Brain pericyte (primary cell): Measurements from ENCODE around the gene HSPBP1.

Source experiments
- DNase-seq: peaks from one replicate; pipeline ENCODE4 v3.0.0-alpha.2; 2012; ENCODE audit warnings: low read depth, low spot score

The HSPBP1 gene

DNA sequence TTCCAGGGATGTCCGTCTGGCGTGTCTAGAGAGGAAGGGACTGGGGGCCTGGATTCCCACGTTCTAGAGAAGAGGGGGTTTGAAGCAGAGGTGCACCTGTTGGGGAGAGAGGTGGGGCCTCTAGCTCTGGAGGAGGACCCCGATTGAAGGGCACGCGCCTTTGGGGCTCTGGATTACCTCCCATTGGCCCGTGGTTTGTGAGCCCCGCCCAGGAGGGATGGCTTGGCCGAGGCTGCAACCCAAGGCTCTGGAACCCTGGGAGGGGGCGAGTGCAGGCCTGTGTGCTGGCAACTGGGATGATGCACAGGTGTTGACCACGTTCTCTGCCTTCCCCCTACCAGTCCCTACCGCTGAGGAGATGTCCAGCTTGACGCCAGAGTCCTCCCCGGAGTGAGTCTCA lies 25.1 kb upstream of the HSPBP1 start:
- DNase-seq: no peak

DNA sequence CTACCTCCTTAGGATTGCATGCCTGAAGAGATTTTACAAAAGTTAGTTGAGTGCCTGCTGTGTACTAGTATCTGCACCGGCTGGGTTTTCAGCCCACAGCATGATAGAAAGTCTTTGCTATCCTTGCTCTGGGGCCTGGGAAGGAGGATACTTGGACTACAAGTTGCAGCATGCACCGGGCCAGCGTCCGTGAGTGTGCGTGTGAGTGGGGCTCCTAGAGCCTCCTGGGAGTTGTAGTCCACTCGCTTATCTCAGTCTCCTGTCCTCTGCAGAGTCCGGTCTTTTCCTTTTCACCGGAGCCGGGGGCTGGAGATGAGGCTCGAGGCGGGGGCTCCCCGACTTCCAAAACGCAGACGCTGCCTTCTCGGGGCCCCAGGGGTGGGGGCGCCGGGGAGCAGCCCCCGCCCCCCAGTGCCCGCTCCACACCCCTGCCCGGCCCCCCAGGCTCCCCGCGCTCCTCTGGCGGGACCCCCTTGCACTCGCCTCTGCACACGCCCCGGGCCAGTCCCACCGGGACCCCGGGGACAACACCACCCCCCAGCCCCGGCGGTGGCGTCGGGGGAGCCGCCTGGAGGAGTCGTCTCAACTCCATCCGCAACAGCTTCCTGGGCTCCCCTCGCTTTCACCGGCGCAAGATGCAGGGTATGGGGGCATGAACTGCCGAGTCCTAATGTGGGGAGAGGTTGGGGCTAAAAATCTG lies 24.5 kb upstream of the HSPBP1 start:
- DNase-seq: no peak

DNA sequence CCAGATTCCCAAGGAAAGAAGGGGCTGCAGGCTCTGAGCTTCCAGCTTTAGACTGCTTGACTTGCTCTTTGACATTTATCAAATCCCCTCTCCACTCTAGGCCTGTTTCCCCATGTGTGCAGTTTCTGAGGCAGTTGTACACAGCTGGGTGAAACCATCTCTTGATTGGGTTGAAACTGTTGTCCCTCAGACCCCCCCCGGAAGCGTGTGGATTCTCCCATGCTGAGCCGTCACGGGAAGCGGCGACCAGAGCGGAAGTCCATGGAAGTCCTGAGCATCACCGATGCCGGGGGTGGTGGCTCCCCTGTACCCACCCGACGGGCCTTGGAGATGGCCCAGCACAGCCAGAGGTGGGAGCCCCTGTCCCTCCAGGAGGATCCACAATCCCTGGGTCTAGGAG lies 23.6 kb upstream of the HSPBP1 start:
- DNase-seq: no peak

DNA sequence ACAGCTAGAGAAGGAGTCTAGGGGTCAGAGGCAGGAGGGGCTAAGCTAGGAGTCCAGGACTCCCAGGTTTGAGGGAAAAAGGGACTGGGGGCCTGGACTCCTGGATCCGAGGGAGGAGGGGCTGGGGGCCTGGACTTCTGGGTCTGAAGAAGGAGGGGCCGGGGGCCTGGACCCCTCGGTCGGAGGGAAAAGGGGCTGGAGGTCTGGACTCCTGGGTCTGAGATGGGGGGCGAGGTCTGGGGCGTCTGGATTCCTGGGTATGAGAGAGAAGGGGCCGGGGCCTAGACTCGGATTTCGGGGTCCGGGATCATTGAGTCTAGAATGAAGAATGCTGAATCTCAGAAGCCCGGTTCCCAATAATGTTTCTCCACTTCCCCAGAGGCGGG lies 22.4 kb upstream of the HSPBP1 start:
- DNase-seq: no peak

DNA sequence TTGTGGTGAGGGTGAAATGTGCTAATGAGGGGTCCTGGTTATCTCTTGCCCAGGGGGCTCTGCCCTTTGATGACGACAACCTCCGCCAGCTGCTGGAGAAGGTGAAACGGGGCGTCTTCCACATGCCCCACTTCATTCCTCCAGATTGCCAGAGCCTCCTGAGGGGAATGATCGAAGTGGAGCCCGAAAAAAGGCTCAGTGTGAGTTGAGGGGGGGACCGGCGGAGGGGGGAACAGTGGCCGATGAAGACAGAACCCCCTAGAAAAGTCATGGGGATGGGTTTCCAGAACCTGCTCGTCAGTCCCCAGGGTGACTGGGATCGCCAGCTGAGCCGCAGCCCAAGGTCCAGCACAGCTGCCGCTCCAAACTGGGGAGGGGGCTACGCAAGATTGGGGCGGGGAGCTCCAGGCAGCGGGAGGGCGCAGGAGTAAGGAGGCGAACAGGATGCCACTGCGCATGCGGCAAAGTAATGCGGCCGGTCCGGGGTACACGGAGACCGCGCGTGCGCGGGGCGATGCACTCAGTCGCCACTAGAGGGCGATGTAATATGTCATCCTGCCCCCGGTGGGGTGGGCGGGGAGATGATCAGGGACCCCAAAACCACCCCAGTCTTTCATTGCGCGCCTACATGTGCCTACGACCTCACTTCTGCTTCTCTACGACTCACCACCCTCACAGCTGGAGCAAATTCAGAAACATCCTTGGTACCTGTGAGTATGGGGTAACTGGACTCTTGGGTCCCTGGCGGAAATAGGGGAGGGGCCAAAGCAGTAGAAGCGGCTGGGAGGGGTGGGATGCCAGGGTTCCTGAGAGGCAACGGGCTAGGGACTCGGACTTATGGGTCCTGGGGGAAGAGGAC lies 21.8 kb upstream of the HSPBP1 start:
- DNase-seq: peak; percentile 30

DNA sequence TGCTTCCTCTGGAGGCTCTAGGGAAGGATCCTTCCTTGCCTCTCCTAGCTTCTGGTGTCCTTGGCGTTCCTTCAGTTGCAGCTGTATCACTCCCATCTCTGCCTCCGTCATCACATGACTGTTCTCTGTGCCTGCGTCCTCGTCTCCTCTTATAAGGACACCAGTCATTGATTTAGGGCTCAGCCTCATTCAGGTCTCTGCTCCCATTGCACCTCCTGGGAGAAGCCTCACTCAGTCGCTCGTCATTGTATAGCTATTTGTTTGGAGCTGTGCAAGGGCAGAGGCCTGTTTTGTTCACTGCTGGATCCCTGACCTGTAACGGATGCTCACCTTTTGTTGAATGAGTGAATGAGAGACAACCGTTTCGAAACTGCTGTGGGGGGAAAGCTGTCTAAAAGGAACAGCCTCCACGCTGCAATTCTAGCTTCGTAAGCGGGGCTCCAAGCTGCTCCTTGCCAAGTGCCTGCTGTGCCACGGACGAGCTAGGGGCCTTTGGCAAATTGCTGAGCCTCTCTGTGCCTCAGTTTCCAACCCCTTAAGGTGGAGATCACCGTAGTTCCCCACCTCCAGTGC lies 21.1 kb upstream of the HSPBP1 start:
- DNase-seq: no peak

DNA sequence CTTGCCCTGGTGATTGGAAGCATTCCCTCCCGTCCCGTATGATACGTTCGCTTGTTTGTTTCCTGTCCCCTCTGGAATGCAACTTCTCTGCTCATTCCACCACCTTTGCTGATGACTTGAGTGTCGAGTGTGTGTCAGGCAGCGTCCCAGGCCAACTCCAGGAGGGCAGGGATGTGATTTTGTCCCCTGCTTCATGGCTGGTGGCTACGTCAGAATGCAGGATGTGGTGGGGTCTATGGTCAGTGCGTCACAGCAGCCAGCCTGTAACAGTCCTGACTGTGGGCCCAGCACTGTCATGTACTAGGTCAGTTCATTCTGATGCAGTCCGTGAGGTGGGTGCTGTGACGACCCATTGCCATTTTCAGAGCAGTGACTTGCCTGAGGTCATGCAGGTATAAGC lies 20.1 kb upstream of the HSPBP1 start:
- DNase-seq: no peak

DNA sequence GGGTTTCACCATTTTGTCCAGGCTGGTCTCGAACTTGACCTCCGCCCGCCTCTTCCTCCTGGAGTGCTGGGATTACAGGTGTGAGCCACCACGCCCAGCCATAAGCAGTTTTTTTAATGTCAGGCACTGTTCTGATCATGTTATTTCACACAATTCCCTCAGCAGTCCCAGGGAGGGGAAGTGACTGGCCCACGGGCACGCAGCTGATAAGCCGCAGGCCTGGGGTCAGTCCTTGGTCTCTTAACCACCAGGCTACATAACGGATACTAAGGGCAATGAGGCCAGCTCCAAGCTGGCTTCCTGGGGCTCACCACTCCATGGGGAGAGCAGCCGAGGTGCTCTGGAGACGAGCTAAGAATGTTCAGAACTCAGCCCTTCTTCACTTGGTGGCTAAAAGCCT lies 17.4 kb upstream of the HSPBP1 start:
- DNase-seq: no peak

DNA sequence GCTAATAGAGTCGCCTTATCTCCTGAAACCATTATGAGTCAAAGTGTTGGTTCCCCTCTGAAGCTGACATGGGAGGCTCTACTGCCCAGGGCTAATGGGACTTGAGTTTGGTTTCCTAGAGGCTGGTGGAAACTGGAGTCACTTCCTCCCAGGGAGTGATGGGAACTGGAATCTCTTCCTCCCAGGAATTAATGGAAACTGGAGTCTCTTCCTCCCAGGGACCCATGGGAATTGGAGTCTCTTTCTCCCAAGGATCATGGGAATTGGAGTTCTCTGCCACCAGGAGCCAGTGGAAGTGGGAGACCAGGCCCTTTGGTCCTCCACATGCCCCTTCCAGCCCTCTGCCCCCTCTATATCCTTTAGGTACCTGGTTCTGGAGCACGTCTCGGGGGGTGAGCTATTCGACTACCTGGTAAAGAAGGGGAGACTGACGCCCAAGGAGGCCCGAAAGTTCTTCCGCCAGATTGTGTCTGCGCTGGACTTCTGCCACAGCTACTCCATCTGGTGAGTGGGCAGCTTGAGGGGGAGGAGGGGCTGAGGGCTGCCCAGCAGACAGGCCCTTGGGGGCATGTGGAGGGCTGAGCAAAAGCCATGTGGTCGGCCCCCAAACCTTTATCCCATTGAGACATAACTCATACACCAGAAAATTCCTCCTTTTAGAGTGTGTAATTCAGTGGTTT lies 9.3 kb upstream of the HSPBP1 start:
- no peak for DNase-seq

DNA sequence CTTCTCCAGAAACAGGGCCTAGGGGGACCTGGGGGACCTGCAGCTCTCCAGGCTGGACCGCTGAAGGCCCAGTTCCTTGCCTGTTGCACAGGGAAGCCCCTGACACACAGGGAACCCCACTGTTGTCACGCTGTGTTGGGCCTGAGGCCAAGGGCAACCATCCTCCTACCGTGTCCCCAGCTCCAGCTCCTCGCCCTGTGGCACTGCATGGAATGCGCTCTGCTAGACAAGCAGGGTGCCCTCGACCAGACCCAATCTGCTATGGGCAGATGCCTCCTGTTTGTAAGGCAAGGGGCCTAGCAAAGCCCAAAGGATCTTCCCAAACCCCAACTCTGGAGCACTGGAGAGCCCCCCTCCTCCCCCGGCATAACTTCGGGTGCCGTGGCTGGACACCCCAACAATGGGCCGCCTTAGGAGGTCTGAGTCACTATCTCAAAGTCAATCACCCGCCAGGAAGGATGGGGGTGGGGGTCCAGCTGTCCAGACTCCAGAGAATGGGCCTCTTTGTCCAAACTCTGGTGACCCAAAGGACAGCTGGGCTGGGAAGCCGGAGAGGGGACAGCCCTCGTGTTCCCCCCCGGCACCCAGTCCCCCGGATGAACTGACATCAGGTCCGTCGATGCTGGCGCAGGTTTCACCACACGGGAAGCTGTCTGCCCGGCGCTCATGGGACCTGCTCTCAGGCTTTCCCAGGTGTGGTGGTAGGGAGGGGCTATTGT lies 7.6 kb upstream of the HSPBP1 start:
- no peak for DNase-seq

DNA sequence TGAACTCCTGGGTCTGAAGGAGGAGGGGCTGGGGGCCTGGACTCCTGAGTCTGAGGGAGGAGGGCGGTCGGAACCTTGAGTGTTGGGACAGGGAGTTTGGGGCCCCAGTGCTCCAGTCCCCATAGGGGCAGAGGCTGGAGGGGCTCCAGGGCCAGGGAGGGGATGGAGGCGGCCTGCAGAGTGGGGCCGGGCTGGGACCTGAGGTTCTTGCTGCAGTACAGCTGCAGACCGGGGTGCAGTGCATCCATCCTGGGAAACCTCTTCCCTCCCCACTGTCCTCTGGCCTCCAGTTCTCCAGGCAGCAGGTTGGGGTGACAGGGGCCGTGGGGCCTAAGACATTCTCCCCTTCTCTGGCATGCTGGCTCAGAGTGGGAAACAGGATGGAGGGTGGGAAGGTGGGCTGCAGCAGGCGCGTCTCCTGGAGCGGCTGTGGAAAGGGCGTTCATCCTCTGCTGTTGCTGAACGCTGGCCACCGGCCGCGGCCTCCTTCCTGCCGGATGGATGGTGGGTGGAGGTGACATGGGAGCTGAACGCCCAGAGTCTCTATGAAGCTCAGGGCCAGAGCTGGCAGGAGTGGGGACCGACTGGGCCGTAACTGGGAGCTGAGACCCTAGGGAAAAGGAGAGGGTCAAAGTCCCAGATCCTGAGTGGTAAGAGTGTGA lies 5.5 kb upstream of the HSPBP1 start:
- DNase-seq: no peak

DNA sequence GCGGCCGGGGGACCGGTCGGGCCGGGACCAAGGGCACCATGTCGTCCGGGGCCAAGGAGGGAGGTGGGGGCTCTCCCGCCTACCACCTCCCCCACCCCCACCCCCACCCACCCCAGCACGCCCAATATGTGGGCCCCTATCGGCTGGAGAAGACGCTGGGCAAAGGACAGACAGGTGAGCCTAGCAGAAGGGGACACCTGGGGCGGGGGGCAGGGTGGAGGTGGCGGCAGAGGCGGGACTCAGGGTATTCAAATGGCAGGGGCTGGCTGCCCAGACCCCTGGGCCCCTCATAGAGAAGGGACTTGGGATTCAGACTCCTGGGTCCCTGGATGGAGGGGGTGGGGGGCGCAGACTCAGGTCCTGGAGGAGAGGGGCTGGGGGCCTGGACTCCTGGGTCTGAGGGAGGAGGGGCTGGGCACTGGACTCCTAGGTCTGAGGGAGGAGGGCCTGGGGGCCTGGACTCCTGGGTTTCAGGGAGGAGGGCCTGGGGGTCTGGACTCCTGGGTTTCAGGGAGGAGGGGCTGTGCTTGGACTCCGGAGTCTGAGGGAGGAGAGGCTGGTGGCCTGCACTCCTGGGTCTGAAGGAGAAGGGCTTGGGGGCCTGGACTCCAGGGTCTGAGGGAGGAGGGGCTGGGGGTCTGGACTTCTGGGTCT lies 4.6 kb upstream of the HSPBP1 start:
- DNase-seq: no peak

DNA sequence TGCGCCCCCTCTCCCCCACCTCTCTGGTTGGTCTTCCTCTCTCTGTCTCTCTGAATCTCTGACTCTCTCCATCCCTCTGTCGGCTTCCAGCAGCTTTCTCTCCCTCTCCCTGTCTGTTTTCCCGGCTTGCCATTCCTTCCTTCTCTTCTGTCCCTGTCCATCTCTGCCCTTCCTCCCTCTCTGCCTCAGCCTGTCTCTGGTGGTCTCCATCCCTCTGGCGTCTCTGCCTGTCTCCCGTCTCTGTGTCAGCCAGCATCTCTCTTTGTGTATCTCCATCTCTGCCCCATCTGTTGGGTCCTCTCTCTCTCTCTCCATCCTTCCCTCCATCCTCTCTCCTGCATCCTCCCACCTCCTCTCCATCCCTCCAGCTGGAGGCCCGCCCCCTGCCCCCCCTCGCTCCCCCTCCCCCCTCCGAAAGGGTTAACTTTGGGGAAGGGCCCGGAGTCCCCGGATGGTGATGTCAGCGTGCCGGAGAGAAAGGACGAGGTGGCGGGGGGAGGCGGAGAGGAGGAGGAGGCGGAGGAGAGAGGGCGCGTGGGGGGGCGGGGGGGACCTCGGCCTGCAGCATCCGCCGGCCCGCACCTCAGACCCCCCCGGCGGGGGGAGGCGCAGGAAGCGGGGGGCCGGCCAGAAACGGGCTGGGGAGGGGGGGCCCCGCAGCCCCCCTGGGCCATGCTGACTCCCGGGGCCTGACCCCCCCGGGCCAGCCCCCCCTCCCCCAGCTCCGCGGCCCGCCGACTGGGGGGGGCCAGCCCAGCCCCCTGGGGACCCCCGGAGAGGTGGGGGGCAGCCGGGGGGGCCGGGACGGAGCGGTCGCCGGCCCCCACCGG lies 3.9 kb upstream of the HSPBP1 start, which contains the start of gene BRSK1:
TSS of gene BRSK1 (plus strand) at position 450 of the 830 bp plus-strand sequence. CDS start 446 bp downstream, outside the sequence.
- no peak for DNase-seq

DNA sequence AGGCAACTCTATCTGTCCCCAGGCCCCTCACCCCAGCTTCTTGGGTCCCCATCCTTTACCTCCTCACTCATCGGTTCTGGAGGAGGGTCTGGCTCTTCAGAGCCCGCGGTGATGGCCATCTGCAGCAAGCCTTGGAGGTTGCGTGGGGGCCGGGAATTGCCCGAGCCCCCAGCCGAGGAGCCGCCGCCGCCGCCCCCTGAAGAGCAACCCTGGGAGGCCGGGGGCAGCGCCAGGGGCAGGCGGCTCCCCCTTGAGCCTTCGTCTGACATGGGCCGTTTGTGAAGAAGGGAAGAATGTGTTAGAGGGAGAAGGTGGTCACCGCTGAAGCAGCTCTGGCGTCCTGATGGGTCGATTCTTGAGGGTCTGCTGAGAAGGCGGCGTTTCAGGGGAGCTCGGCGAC lies 570 bp downstream of the HSPBP1 start:
- DNase-seq: no peak

DNA sequence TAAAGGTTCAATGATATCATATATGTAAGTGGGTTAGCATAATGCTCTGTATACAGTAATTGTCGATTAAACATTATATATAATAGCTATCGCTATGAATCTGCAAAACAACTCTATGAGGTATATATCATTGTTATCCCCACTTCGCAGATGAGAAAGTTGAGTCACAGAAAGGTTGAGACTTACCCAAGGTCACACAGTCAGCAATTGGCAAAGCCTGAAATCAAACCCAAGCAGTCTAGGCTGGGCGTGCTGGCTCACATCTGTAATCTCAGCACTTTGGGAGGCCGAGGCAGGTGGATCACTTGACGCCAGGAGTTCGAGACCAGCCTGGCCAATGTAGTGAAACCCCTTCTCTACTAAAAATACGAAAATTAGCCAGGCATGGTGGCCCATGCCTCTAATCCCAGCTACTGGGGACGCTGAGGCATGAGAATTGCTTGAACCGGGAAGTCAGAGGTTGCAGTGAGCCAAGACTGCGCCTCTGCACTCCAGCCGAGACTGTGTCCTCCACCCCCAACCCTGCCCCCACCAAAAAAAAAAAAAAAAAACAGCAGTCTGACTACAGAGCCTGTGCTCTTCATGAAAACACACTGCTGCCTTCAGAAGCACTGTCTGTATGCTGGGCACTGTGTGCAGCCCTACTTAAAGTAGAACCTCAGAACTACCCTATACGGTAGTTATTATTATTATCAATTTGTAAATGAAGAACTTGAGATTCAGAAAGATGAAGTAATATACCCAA lies 1.3 kb downstream of the HSPBP1 start:
- no peak for DNase-seq

DNA sequence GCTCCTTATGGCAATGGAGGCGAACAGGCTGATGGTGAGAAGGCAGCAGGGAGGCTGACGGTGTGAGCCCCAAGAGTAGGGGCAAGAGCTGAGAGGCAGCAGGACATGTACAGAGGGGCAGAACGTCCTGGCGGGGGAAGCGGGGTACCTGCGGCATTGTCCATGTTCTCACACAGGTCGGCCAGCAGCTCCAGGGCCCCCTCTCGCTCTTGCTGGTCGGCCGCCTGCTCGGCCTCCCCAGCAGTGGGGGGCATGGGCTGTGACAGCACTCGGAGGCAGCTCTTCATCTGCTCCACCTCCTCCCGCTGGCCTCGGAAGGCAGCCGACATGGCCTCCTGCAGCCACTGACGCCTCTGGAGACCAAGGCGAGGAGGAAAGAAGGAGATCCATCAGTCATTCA lies 2.4 kb downstream of the HSPBP1 start:
- DNase-seq: no peak

DNA sequence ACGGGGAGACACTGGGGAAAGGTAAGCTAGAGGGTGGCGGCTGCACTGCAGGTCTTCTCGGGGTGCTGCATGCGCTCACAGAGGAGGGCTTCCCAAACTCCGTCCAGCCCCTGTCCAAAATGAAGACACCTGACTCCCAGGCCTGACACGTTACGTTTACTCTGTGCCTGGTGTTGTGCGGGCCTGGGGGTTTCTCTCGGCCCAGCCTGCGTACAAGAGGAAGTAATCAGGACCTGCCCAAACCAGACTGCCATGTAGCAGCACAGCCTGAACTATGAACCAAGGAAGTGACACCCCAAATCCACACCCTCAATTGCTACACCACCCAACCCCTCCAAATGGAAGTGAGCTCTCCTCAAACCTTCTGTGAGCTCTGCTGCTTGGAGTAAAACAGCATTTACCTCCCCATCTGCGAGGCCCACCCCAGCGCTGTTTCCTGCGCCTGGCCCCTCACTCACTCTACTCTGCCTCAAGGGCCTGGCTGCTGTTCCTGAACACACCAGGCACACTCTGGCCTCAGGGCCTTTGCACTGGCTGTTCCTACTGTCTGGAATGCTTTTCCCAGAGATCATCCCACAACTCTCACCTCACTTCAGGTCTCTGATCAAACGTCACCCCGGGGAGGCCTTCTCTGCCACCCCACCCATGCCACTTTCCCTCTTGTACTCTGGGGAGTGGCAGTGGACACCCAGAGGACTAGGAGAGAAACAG lies 3.0 kb downstream of the HSPBP1 start:
- DNase-seq: no peak
